GM19043 (cell line): ENCODE results near the gene MAP2K3.
"Not testable (repeated sequence)": the region's sequence is repeated elsewhere in the genome, so short reads cannot be mapped to it uniquely, and the experiment has no call there.

Experiments used
- ATAC-seq: cut with Tn5 transposase; IDR thresholded peaks from one replicate; pipeline ENCODE4 v1.9.1; 2021; ENCODE audit warnings: low read depth; ENCODE audit not compliant: unreplicated experiment

MAP2K3 gene

GRCh38 chr17:21348081-21348925, 63.8 kb downstream of the MAP2K3 start:
- peak; percentile 49 for ATAC-seq

GRCh38 chr17:21348926-21349261, 64.4 kb downstream of the MAP2K3 start:
- not testable (repeated sequence) for ATAC-seq

- ATAC-seq = not testable (repeated sequence)
These were observed 65.0 kb downstream of the MAP2K3 start for GRCh38 chr17:21349358-21350050.

GRCh38 chr17:21350495-21350894, 66.0 kb downstream of the MAP2K3 start:
- ATAC-seq = not testable (repeated sequence)

GRCh38 chr17:21351366-21352065, 67.0 kb downstream of the MAP2K3 start:
- no peak for ATAC-seq

- ATAC-seq = no peak
These were observed 67.9 kb downstream of the MAP2K3 start for GRCh38 chr17:21352221-21352980.

- ATAC-seq = no peak
These were observed 68.4 kb downstream of the MAP2K3 start for GRCh38 chr17:21352981-21353265.

- no peak for ATAC-seq
These were observed 69.0 kb downstream of the MAP2K3 start for GRCh38 chr17:21353326-21354010.

- ATAC-seq = no peak
These were observed 70.4 kb downstream of the MAP2K3 start for GRCh38 chr17:21354796-21355385.

- no peak for ATAC-seq
These were observed 71.1 kb downstream of the MAP2K3 start for GRCh38 chr17:21355586-21355985.

- no peak for ATAC-seq
These were observed 72.1 kb downstream of the MAP2K3 start for GRCh38 chr17:21356537-21357127.

GRCh38 chr17:21357281-21357680, 72.8 kb downstream of the MAP2K3 start:
- no peak for ATAC-seq

- ATAC-seq = no peak
These were observed 73.5 kb downstream of the MAP2K3 start for GRCh38 chr17:21357696-21358656.

GRCh38 chr17:21358682-21359482, 74.4 kb downstream of the MAP2K3 start:
- no peak for ATAC-seq

- ATAC-seq = no peak
These were observed 75.0 kb downstream of the MAP2K3 start for GRCh38 chr17:21359483-21359840.

GRCh38 chr17:21360048-21360447, 75.5 kb downstream of the MAP2K3 start:
- no peak for ATAC-seq

- no peak for ATAC-seq
These were observed 76.7 kb downstream of the MAP2K3 start for GRCh38 chr17:21361020-21361809.
